Myocyte (in vitro differentiated cells): ENCODE data around the gene BAMBI. TPM values are rescaled to one million over a fixed set of nuclear protein-coding genes. Genes with fewer than 3 reads are reported as not detected.

Experiments
- total RNA-seq: library from RNA; depleted of rRNA; stranded (reverse); fragments of >200 nt; gene quantifications from 2 replicates; pipeline ENCODE4 v1.2.3, GENCODE V29; 2014

Gene BAMBI
- total RNA-seq, 1 donor from 2014 or later, result 4.6 TPM

Other genes with a start within 250 kb of the BAMBI start
- 69.6 and 84.1 TPM in 2 replicates for gene WAC, start 144.4 kb upstream of the BAMBI start, total RNA-seq